ENCODE results near the gene TBCC. TPM values are rescaled to one million over a fixed set of nuclear protein-coding genes. Genes with fewer than 3 reads are reported as not detected.

TBCC gene
- total and polyA plus RNA-seq, 2 donors from 2014 or later = 17.6 to 21.2 TPM

DNA sequence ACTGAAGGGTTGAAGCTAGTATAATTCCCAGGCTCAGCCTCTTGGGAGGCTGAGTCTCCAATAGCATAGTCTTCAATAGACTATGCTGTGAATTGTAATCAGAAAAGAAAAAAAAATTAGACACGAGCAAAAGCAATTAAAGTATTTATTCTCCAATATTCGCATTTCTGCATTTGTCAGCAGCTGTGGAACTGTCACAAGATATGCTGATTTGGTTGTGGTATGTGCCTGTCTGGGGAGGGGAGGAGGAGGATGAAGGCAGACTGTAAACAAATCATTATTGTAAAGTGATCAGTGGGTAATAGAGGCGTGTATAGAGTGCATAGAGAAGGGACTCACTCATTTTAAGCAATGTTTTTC lies 25.8 kb upstream of the TBCC start:
- Histone ChIP-seq H3K27ac (ENCODE audit: low read depth in 2 of 2, low read length in 2 of 2) (no peak overlapping the region), H3K4me1 (ENCODE audit: control insufficient read depth in 2 of 3, insufficient read depth in 2 of 3, low read depth in 1 of 3, low read length in 3 of 3) (peaks cover 0 to 5% (median 4%) of the 10 kb centered on the region in 3 donors), H3K4me3 (ENCODE audit: low read length in 3 of 3) (peak overlapping the region in 1 of 3 donors; percentile 17), H3K27me3 (ENCODE audit: control insufficient read depth, insufficient read depth, low read length) (no peaks in the 10 kb centered on the region), H3K9me3 (ENCODE audit: control insufficient read depth in 2 of 3, insufficient read depth in 1 of 3, low read length in 3 of 3) (no peaks in the 10 kb centered on the region), H3K36me3 (ENCODE audit: control insufficient read depth in 2 of 3, insufficient read depth in 3 of 3, low read length in 3 of 3) (no peaks in the 10 kb centered on the region), H3K9ac (ENCODE audit: low read length in 3 of 3) (no peak overlapping the region)
- FAIRE-seq (no peak), DNase-seq (no peak)
- intact Hi-C loops (cut with DNase I) = no loop called here
- no peak for TF ChIP-seq CTCF (IDR thresholded peaks at IDR 0.05; ENCODE audit: borderline replicate concordance, extremely low read depth, insufficient read depth)

GRCh38 chr6:42769836-42770235 lies 23.9 kb upstream of the TBCC start:
- no peaks in the 10 kb centered on the region for H3K36me3 ChIP-seq (ENCODE audit: control insufficient read depth in 2 of 3, insufficient read depth in 3 of 3, low read length in 3 of 3)
- no peak for TF ChIP-seq CTCF (IDR thresholded peaks at IDR 0.05; ENCODE audit: borderline replicate concordance, extremely low read depth, insufficient read depth)
- no peaks in the 10 kb centered on the region for H3K27me3 ChIP-seq (ENCODE audit: control insufficient read depth, insufficient read depth, low read length)
- H3K27ac ChIP-seq (ENCODE audit: low read depth in 2 of 2, low read length in 2 of 2) = no peak overlapping the region
- H3K4me3 ChIP-seq (ENCODE audit: low read length in 3 of 3) = no peak overlapping the region
- no peaks in the 10 kb centered on the region for H3K9me3 ChIP-seq (ENCODE audit: control insufficient read depth in 2 of 3, insufficient read depth in 1 of 3, low read length in 3 of 3)
- FAIRE-seq (no peak), DNase-seq (no peak)
- no peak overlapping the region for H3K9ac ChIP-seq (ENCODE audit: low read length in 3 of 3)
- H3K4me1 ChIP-seq (ENCODE audit: control insufficient read depth in 2 of 3, insufficient read depth in 2 of 3, low read depth in 1 of 3, low read length in 3 of 3) = peaks cover 0 to 5% (median 4%) of the 10 kb centered on the region in 3 donors
- intact Hi-C loops (cut with DNase I) = no loop called here

GRCh38 chr6:42769051-42769450 lies 23.1 kb upstream of the TBCC start:
- no peak overlapping the region for H3K27ac ChIP-seq (ENCODE audit: low read depth in 2 of 2, low read length in 2 of 2)
- intact Hi-C loops (cut with DNase I) = no loop called here
- H3K9me3 ChIP-seq (ENCODE audit: control insufficient read depth in 2 of 3, insufficient read depth in 1 of 3, low read length in 3 of 3) = no peaks in the 10 kb centered on the region
- H3K27me3 ChIP-seq (ENCODE audit: control insufficient read depth, insufficient read depth, low read length) = no peaks in the 10 kb centered on the region
- FAIRE-seq (no peak), DNase-seq (no peak)
- no peak overlapping the region for H3K4me3 ChIP-seq (ENCODE audit: low read length in 3 of 3)
- H3K9ac ChIP-seq (ENCODE audit: low read length in 3 of 3) = no peak overlapping the region
- H3K4me1 ChIP-seq (ENCODE audit: control insufficient read depth in 2 of 3, insufficient read depth in 2 of 3, low read depth in 1 of 3, low read length in 3 of 3) = peaks cover 0 to 5% (median 4%) of the 10 kb centered on the region in 3 donors
- H3K36me3 ChIP-seq (ENCODE audit: control insufficient read depth in 2 of 3, insufficient read depth in 3 of 3, low read length in 3 of 3) = no peaks in the 10 kb centered on the region
- TF ChIP-seq CTCF (IDR thresholded peaks at IDR 0.05; ENCODE audit: borderline replicate concordance, extremely low read depth, insufficient read depth) = no peak

GRCh38 chr6:42766163-42766670 lies 20.3 kb upstream of the TBCC start:
- H3K27ac ChIP-seq (ENCODE audit: low read depth in 2 of 2, low read length in 2 of 2) = no peak overlapping the region
- no peaks in the 10 kb centered on the region for H3K9me3 ChIP-seq (ENCODE audit: control insufficient read depth in 2 of 3, insufficient read depth in 1 of 3, low read length in 3 of 3)
- no peak overlapping the region for H3K9ac ChIP-seq (ENCODE audit: low read length in 3 of 3)
- DNase-seq (no peak), FAIRE-seq (no peak)
- no peaks in the 10 kb centered on the region for H3K27me3 ChIP-seq (ENCODE audit: control insufficient read depth, insufficient read depth, low read length)
- H3K36me3 ChIP-seq (ENCODE audit: control insufficient read depth in 2 of 3, insufficient read depth in 3 of 3, low read length in 3 of 3) = no peaks in the 10 kb centered on the region
- no peak for TF ChIP-seq CTCF (IDR thresholded peaks at IDR 0.05; ENCODE audit: borderline replicate concordance, extremely low read depth, insufficient read depth)
- peaks cover 0 to 5% (median 0%) of the 10 kb centered on the region in 3 donors for H3K4me1 ChIP-seq (ENCODE audit: control insufficient read depth in 2 of 3, insufficient read depth in 2 of 3, low read depth in 1 of 3, low read length in 3 of 3)
- intact Hi-C loops (cut with DNase I) = no loop called here
- H3K4me3 ChIP-seq (ENCODE audit: low read length in 3 of 3) = no peak overlapping the region
